ENCODE results near the gene ANKRD34C. TPM values are rescaled to one million over a fixed set of nuclear protein-coding genes. Genes with fewer than 3 reads are reported as not detected.

The ANKRD34C gene
- total RNA-seq, 1 experiment from 2014 or later, result not detected

- Mint-ChIP-seq H3K36me3 (ENCODE audit: insufficient read depth, unreplicated experiment) (no peaks in the 10 kb centered on the region), H3K9me3 (ENCODE audit: low read depth, unreplicated experiment) (no peaks in the 10 kb centered on the region), H3K4me3 (ENCODE audit: low read depth, unreplicated experiment) (no peak overlapping the region), H3K4me1 (ENCODE audit: low read depth, unreplicated experiment) (peaks cover 14% of the 10 kb centered on the region), H3K27ac (ENCODE audit: unreplicated experiment) (no peak overlapping the region), H3K27me3 (ENCODE audit: unreplicated experiment) (peaks cover 43% of the 10 kb centered on the region)
- BruUV-seq (replicated peaks), result no TSS peak
- peak; percentile 59 for DNase-seq
- intact Hi-C loops (cut with micrococcal nuclease; ENCODE audit: unreplicated experiment), result no loop called here
- CTCF ChIA-PET, result interaction anchor here (0.8 kb wide), 1 partner anchor 21 kb away, joined by 3 read pairs; no protein-coding TSS in a partner anchor
- TF ChIP-seq CTCF (IDR thresholded peaks at IDR 0.05; ENCODE audit: unreplicated experiment), result no peak
These were observed 17.4 kb upstream of the ANKRD34C start for GRCh38 chr15:79265167-79265566.

GRCh38 chr15:79265987-79266579, 16.4 kb upstream of the ANKRD34C start:
- Mint-ChIP-seq H3K4me3 (ENCODE audit: low read depth, unreplicated experiment) (no peak overlapping the region), H3K27ac (ENCODE audit: unreplicated experiment) (no peak overlapping the region), H3K27me3 (ENCODE audit: unreplicated experiment) (peaks cover 43% of the 10 kb centered on the region), H3K36me3 (ENCODE audit: insufficient read depth, unreplicated experiment) (no peaks in the 10 kb centered on the region), H3K9me3 (ENCODE audit: low read depth, unreplicated experiment) (no peaks in the 10 kb centered on the region), H3K4me1 (ENCODE audit: low read depth, unreplicated experiment) (peaks cover 14% of the 10 kb centered on the region)
- BruUV-seq (replicated peaks), result no TSS peak
- DNase-seq, result no peak
- CTCF ChIA-PET, result interaction anchor here (0.8 to 1.0 kb wide), 2 partner anchors 20 to 48 kb away, joined by 3 read pairs; no protein-coding TSS in a partner anchor
- TF ChIP-seq CTCF (IDR thresholded peaks at IDR 0.05; ENCODE audit: unreplicated experiment), result no peak
- intact Hi-C loops (cut with micrococcal nuclease; ENCODE audit: unreplicated experiment), result no loop called here

- TF ChIP-seq CTCF (IDR thresholded peaks at IDR 0.05; ENCODE audit: unreplicated experiment), result no peak
- peaks cover 84% of the 10 kb centered on the region for H3K27me3 Mint-ChIP-seq (ENCODE audit: unreplicated experiment)
- no peak overlapping the region for H3K4me3 Mint-ChIP-seq (ENCODE audit: low read depth, unreplicated experiment)
- intact Hi-C loops (cut with micrococcal nuclease; ENCODE audit: unreplicated experiment), result no loop called here
- no peak overlapping the region for H3K27ac Mint-ChIP-seq (ENCODE audit: unreplicated experiment)
- no peaks in the 10 kb centered on the region for H3K9me3 Mint-ChIP-seq (ENCODE audit: low read depth, unreplicated experiment)
- H3K4me1 Mint-ChIP-seq (ENCODE audit: low read depth, unreplicated experiment), result no peaks in the 10 kb centered on the region
- BruUV-seq (replicated peaks), result no TSS peak
- no peaks in the 10 kb centered on the region for H3K36me3 Mint-ChIP-seq (ENCODE audit: insufficient read depth, unreplicated experiment)
- peak; percentile 66 for DNase-seq
- CTCF ChIA-PET, result no interaction called here
These were observed 928 bp downstream of the ANKRD34C start for GRCh38 chr15:79283252-79284048.

GRCh38 chr15:79290642-79291275, 8.2 kb downstream of the ANKRD34C start:
- H3K9me3 Mint-ChIP-seq (ENCODE audit: low read depth, unreplicated experiment), result no peaks in the 10 kb centered on the region
- DNase-seq, result no peak
- no peaks in the 10 kb centered on the region for H3K36me3 Mint-ChIP-seq (ENCODE audit: insufficient read depth, unreplicated experiment)
- peaks cover 84% of the 10 kb centered on the region for H3K27me3 Mint-ChIP-seq (ENCODE audit: unreplicated experiment)
- BruUV-seq (replicated peaks), result no TSS peak
- H3K27ac Mint-ChIP-seq (ENCODE audit: unreplicated experiment), result no peak overlapping the region
- CTCF ChIA-PET, result no interaction called here
- intact Hi-C loops (cut with micrococcal nuclease; ENCODE audit: unreplicated experiment), result no loop called here
- peaks cover 9% of the 10 kb centered on the region for H3K4me1 Mint-ChIP-seq (ENCODE audit: low read depth, unreplicated experiment)
- H3K4me3 Mint-ChIP-seq (ENCODE audit: low read depth, unreplicated experiment), result no peak overlapping the region
- no peak for TF ChIP-seq CTCF (IDR thresholded peaks at IDR 0.05; ENCODE audit: unreplicated experiment)

Measured in Calu3 (cell line).